SK-N-SH (cell line): ENCODE results near the gene TNFSF11. TPM values are rescaled to one million over a fixed set of nuclear protein-coding genes. Genes with fewer than 3 reads are reported as not detected.

Source experiments
- CTCF ChIA-PET: fragments of 300-600, 350-600 bp; formaldehyde crosslinking; extraction: SDS; loops from one replicate; lab custom pipeline; 2021; lab: Yijun Ruan, JAX
- POLR2A ChIA-PET: fragments of 350-600 bp; sonication (Branson Sonifier 250); formaldehyde crosslinking; extraction: SDS; loops from one replicate; lab custom pipeline; 2020; ENCODE audit warnings: antibody characterized with exemption, inconsistent platforms; lab: Yijun Ruan, JAX
- DNase-seq: peaks from one replicate; pipeline ENCODE4 v3.0.0; 2012
- H2AFZ ChIP-seq: fragments of 200-600 bp; sonication (generic); 2 replicates; pipeline ENCODE4 v1.8.1; 2016; ENCODE audit warnings: antibody characterized with exemption, mild to moderate bottlenecking, low read depth
- H3F3A ChIP-seq: fragments of 200-600 bp; sonication (generic); replicated peaks from 2 replicates; pipeline ENCODE3; 2016; ENCODE audit warnings: antibody characterized with exemption, mild to moderate bottlenecking; ENCODE audit not compliant: insufficient read depth
- H3K27ac ChIP-seq, 2 experiments: fragments of 200-500 bp in 1 of 2; fragments of 200-600 bp in 1 of 2; sonication (Bioruptor generic) in 1 of 2; sonication (generic), shearing (Covaris generic) in 1 of 2; 2 replicates each; pipeline versions ENCODE4 v1.5.1 to v1.6.1; 2014 to 2016; ENCODE audit warnings: low read depth in 2 of 2, inconsistent platforms in 1 of 2, low read length in 1 of 2, mild to moderate bottlenecking in 1 of 2, mixed read lengths in 1 of 2
- H3K27me3 ChIP-seq: fragments of 200-600 bp; sonication (generic), shearing (Covaris generic); 2 replicates; pipeline ENCODE4 v1.6.1; 2016; ENCODE audit warnings: mixed run types; ENCODE audit not compliant: insufficient read depth
- H3K36me3 ChIP-seq, 2 experiments: fragments of 200-500 bp in 1 of 2; fragments of 200-600 bp in 1 of 2; sonication (Bioruptor generic) in 1 of 2; sonication (generic) in 1 of 2; replicated peaks in 1 of 2; 2 replicates each; pipeline versions ENCODE3 to v1.5.1; 2014 to 2016; ENCODE audit warnings: low read length in 1 of 2, mild to moderate bottlenecking in 1 of 2; ENCODE audit not compliant: insufficient read depth in 2 of 2, control insufficient read depth in 1 of 2
- H3K4me1 ChIP-seq, 2 experiments: fragments of 200-500 bp in 1 of 2; fragments of 200-600 bp in 1 of 2; sonication (Bioruptor generic) in 1 of 2; sonication (generic), shearing (Covaris generic) in 1 of 2; 2 replicates each; pipeline versions ENCODE4 v1.5.1 to v1.6.1; 2014 to 2016; ENCODE audit warnings: low read depth in 1 of 2, low read length in 1 of 2, mixed run types in 1 of 2; ENCODE audit not compliant: insufficient read depth in 2 of 2, control insufficient read depth in 1 of 2
- H3K4me2 ChIP-seq: fragments of 200-600 bp; sonication (generic), shearing (Covaris generic); 2 replicates; pipeline ENCODE4 v1.6.1; 2017; ENCODE audit warnings: mixed run types
- H3K4me3 ChIP-seq, 2 experiments: fragments of 200-500 bp in 1 of 2; fragments of 200-600 bp in 1 of 2; sonication (Bioruptor generic) in 1 of 2; sonication (generic), shearing (Covaris generic) in 1 of 2; 2 replicates each; pipeline versions ENCODE4 v1.5.1 to v1.8.1; 2014 to 2016; ENCODE audit warnings: low read depth in 2 of 2, inconsistent platforms in 1 of 2, low read length in 1 of 2, mild to moderate bottlenecking in 1 of 2, mixed read lengths in 1 of 2, moderate library complexity in 1 of 2
- H3K79me2 ChIP-seq: fragments of 200-600 bp; sonication (generic); 2 replicates; pipeline ENCODE4 v1.8.1; 2017; ENCODE audit warnings: mild to moderate bottlenecking; ENCODE audit not compliant: insufficient read depth
- H3K9ac ChIP-seq: fragments of 200-600 bp; sonication (generic); 2 replicates; pipeline ENCODE4 v1.6.1; 2017; ENCODE audit warnings: mixed run types
- H3K9me2 ChIP-seq: fragments of 200-600 bp; sonication (generic); 2 replicates; pipeline ENCODE4 v1.6.1; 2017; ENCODE audit warnings: mixed run types
- H3K9me3 ChIP-seq: fragments of 200-600 bp; sonication (generic); 2 replicates; pipeline ENCODE4 v1.6.1; 2017; ENCODE audit warnings: mixed run types, mild to moderate bottlenecking, moderate library complexity
- H4K20me1 ChIP-seq: fragments of 200-600 bp; sonication (generic); 2 replicates; pipeline ENCODE4 v1.6.1; 2017; ENCODE audit warnings: mild to moderate bottlenecking, mixed run types; ENCODE audit not compliant: insufficient read depth
- EP300 ChIP-seq, 2 experiments: IDR thresholded peaks; 2 replicates each; pipeline versions ENCODE4 v1.4.0 to v1.6.1; 2012; ENCODE audit warnings: borderline replicate concordance in 1 of 2, low read depth in 1 of 2, low read length in 1 of 2
- EZH2phosphoT487 ChIP-seq: fragments of 200-600 bp; sonication (generic); IDR thresholded peaks from 2 replicates; pipeline ENCODE4 v1.6.1; 2017; ENCODE audit warnings: low read depth, mixed run types, mild to moderate bottlenecking, antibody characterized with exemption, moderate library complexity, borderline replicate concordance
- FOXJ3 ChIP-seq: sonication (generic); formaldehyde crosslinking; IDR thresholded peaks from 2 replicates; pipeline ENCODE4 v1.5.1; 2020; ENCODE audit warnings: mild to moderate bottlenecking, missing genetic modification reagents
- GATA2 ChIP-seq: sonication (generic); formaldehyde crosslinking; IDR thresholded peaks from 2 replicates; pipeline ENCODE4 v1.5.0; 2020; ENCODE audit warnings: mild to moderate bottlenecking, missing genetic modification reagents
- MAX ChIP-seq: IDR thresholded peaks from 2 replicates; pipeline ENCODE4 v1.4.0; 2012; ENCODE audit warnings: low read depth
- MEF2A ChIP-seq: IDR thresholded peaks from 2 replicates; pipeline ENCODE4 v1.4.0; 2012; ENCODE audit warnings: low read depth, borderline replicate concordance
- PBX3 ChIP-seq: IDR thresholded peaks from 2 replicates; pipeline ENCODE4; 2012
- POLR2AphosphoS5 ChIP-seq: IDR thresholded peaks from 2 replicates; pipeline ENCODE4 v1.6.1; 2012; ENCODE audit warnings: low read depth, low read length
- RAD21 ChIP-seq: IDR thresholded peaks from 2 replicates; pipeline ENCODE4 v1.6.1; 2012; ENCODE audit warnings: mild to moderate bottlenecking, low read length
- RCOR1 ChIP-seq: fragments of 150-350 bp; IDR thresholded peaks from 2 replicates; pipeline ENCODE4 v1.6.1; 2017; ENCODE audit warnings: antibody characterized with exemption, low read length
- REST ChIP-seq: IDR thresholded peaks from 2 replicates; pipeline ENCODE4 v1.6.1; 2012; ENCODE audit warnings: mild to moderate bottlenecking, low read depth, low read length, moderate library complexity
- RFX5 ChIP-seq: IDR thresholded peaks from 2 replicates; pipeline ENCODE4 v1.6.1; 2012; ENCODE audit warnings: mild to moderate bottlenecking, improper control_type of control experiment, low read length
- RXRA ChIP-seq: IDR thresholded peaks from 2 replicates; pipeline ENCODE4 v1.4.0; 2012; ENCODE audit warnings: low read depth, mild to moderate bottlenecking, borderline replicate concordance
- SIN3A ChIP-seq: IDR thresholded peaks from 2 replicates; pipeline ENCODE4 v1.6.1; 2012; ENCODE audit warnings: low read depth, mild to moderate bottlenecking, low read length, moderate library complexity, borderline replicate concordance
- USF2 ChIP-seq: fragments of 150-350 bp; IDR thresholded peaks from 2 replicates; pipeline ENCODE4 v1.6.1; 2017; ENCODE audit warnings: antibody characterized with exemption, low read length, low read depth, borderline replicate concordance
- YY1 ChIP-seq: IDR thresholded peaks from 2 replicates; pipeline ENCODE4 v1.4.0; 2012; ENCODE audit warnings: low read depth, mild to moderate bottlenecking
- WGBS: methylation state at CpG from one replicate; pipeline ENCODE4 v1.1.6; 2017; ENCODE audit warnings: low lambda C conversion rate; 5-methylcytosine and 5-hydroxymethylcytosine counted together
- polyA plus RNA-seq, 3 experiments: library from polyadenylated mRNA; depleted of rRNA; stranded (reverse); fragments of >200 nt; gene quantifications; 2 replicates each; pipeline ENCODE4 v1.2.3, GENCODE V29; 2012

TNFSF11 gene
- polyA plus RNA-seq, 1 of the 3 experiments (the other 2 are of a cell fraction): not detected

- TF ChIP-seq REST: no peak
- TF ChIP-seq YY1: no peak
Observed at GRCh38 chr13:42595253-42595571, 21.3 kb downstream of the TNFSF11 start (continued).

GRCh38 chr13:42597505-42597904, 23.6 kb downstream of the TNFSF11 start:
- H3K4me1 ChIP-seq: no peaks in the 10 kb centered on the region
- CTCF ChIA-PET: interaction anchor here (1.2 kb wide), 1 partner anchor 372 kb away, joined by 3 read pairs; no protein-coding TSS in a partner anchor
- H3K27ac ChIP-seq: no peak overlapping the region
- POLR2A ChIA-PET: no interaction called here
- H2AFZ ChIP-seq: no peak overlapping the region
- TF ChIP-seq SIN3A: no peak
- no peak for TF ChIP-seq RCOR1
- no peak for TF ChIP-seq RAD21
- no peak for TF ChIP-seq YY1
- no peak for TF ChIP-seq GATA2
- TF ChIP-seq RFX5: no peak
- TF ChIP-seq RXRA: no peak
- TF ChIP-seq MAX: no peak
- TF ChIP-seq USF2: no peak
- TF ChIP-seq FOXJ3 (CRISPR knock-in tag): no peak
- no peak for TF ChIP-seq POLR2AphosphoS5
- TF ChIP-seq REST: no peak
- no peak for TF ChIP-seq EZH2phosphoT487
- TF ChIP-seq MEF2A: no peak
- TF ChIP-seq PBX3: no peak
- no peak for TF ChIP-seq EP300 (IDR thresholded peaks at IDR 0.05; ENCODE audit: borderline replicate concordance in 1 of 2, low read depth in 1 of 2, low read length in 1 of 2)
- H3K9ac ChIP-seq: no peak overlapping the region
- H3K4me3 ChIP-seq: no peak overlapping the region
- H3K9me2 ChIP-seq: no peaks in the 10 kb centered on the region
- WGBS: 85% methylated on average over 4 of the region's 4 CpGs
- no peak overlapping the region for H3K4me2 ChIP-seq
- H3K36me3 ChIP-seq: no peaks in the 10 kb centered on the region
- H3F3A ChIP-seq: peaks cover 9% of the 10 kb centered on the region
- no peaks in the 10 kb centered on the region for H3K9me3 ChIP-seq
- H3K27me3 ChIP-seq: no peaks in the 10 kb centered on the region; the same call in 1 of the 2 replicates
- H4K20me1 ChIP-seq: no peaks in the 10 kb centered on the region
- DNase-seq: no peak
- no peaks in the 10 kb centered on the region for H3K79me2 ChIP-seq
